ENCODE results near the gene HOMEZ. TPM values are rescaled to one million over a fixed set of nuclear protein-coding genes. Genes with fewer than 3 reads are reported as not detected.

HOMEZ gene
- total RNA-seq, 1 experiment from 2014 or later = 7.6 TPM

DNA sequence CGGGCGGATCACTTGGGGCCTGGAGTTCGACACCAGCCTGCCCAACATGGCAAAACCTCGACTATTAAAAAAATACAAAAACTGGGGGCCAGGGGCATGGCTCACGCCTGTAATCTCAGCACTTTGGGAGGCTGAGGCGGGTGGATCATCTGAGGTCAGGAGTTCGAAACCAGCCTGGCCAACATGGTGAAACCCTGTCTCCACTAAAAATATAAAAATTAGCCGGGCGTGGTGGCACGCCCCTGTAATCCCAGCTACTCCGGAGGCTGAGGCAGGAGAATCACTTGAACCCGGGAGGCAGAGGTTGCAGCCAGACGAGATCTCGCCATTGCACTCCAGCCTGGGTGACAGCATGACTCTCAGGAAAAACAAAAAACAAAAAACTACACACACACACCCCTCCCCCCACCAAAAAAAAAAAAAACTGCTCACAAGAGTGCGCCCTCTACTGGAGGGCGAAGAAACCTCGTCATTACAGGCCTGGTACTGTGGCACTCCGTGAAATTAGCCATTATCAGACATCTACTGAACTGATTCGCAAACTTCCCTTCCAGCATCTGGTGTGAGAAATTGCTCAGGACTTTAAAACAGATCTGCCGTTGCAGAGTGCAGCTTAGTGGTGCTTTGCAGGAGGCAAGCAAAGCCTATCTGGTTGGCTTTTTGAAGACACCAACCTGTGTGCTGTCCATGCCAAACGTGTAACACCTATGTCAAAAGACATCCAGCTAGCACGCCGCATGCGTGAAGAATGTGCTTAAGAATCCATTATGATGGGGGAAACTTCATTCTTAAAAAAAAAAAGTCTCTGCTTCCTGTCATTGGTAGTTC lies 9.0 kb upstream of the HOMEZ start:
- in situ Hi-C loops (cut with HindIII; ENCODE audit: low pct_unique_long_range_greater_than_20kb, low sequenced_read_pairs) (no loop called here), intact Hi-C loops (cut with micrococcal nuclease; ENCODE audit: unreplicated experiment) (no loop called here)
- TF ChIP-seq, protein P1, sequence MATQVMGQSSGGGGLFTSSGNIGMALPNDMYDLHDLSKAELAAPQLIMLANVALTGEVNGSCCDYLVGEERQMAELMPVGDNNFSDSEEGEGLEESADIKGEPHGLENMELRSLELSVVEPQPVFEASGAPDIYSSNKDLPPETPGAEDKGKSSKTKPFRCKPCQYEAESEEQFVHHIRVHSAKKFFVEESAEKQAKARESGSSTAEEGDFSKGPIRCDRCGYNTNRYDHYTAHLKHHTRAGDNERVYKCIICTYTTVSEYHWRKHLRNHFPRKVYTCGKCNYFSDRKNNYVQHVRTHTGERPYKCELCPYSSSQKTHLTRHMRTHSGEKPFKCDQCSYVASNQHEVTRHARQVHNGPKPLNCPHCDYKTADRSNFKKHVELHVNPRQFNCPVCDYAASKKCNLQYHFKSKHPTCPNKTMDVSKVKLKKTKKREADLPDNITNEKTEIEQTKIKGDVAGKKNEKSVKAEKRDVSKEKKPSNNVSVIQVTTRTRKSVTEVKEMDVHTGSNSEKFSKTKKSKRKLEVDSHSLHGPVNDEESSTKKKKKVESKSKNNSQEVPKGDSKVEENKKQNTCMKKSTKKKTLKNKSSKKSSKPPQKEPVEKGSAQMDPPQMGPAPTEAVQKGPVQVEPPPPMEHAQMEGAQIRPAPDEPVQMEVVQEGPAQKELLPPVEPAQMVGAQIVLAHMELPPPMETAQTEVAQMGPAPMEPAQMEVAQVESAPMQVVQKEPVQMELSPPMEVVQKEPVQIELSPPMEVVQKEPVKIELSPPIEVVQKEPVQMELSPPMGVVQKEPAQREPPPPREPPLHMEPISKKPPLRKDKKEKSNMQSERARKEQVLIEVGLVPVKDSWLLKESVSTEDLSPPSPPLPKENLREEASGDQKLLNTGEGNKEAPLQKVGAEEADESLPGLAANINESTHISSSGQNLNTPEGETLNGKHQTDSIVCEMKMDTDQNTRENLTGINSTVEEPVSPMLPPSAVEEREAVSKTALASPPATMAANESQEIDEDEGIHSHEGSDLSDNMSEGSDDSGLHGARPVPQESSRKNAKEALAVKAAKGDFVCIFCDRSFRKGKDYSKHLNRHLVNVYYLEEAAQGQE (IDR thresholded peaks at IDR 0.05; ENCODE audit: insufficient read depth in 1 of 2, low read depth in 2 of 2, low read length in 1 of 2) = no peak
- TF ChIP-seq SIN3A (IDR thresholded peaks at IDR 0.05; ENCODE audit: borderline replicate concordance, insufficient read depth, low read depth, low read length) (no peak), CTCF (IDR thresholded peaks at IDR 0.05) (peak; percentile 89), TCF7L2 (IDR thresholded peaks at IDR 0.05; ENCODE audit: low read depth, low read length) (no peak), POLR2AphosphoS5 (IDR thresholded peaks at IDR 0.05; ENCODE audit: low read depth, low read length) (no peak)
- POLR2A ChIA-PET = interaction anchor here (0.6 kb wide), 1 partner anchor 9 kb away, joined by 3 read pairs; the partner anchor contains the start of gene HOMEZ
- Histone ChIP-seq H3K36me3 (ENCODE audit: control insufficient read depth, insufficient read depth, low read length) (no peaks in the 10 kb centered on the region), H3K27me3 (ENCODE audit: control insufficient read depth, insufficient read depth, low read length) (no peaks in the 10 kb centered on the region), H3K27ac (ENCODE audit: low read length) (no peak overlapping the region), H3K4me1 (ENCODE audit: control insufficient read depth, insufficient read depth, low read length) (peaks cover 1% of the 10 kb centered on the region; the same call in 1 of the 2 replicates), H3K4me3 (ENCODE audit: low read depth in 2 of 2, low read length in 2 of 2) (0 out of 4 replicates have a peak overlapping the region, but pooled peaks of 1 of the 2 experiments have one; percentile 14), H3K9me3 (ENCODE audit: control insufficient read depth, insufficient read depth, low read depth, low read length) (no peaks in the 10 kb centered on the region)
- BruUV-seq (replicated peaks) = no TSS peak
- ATAC-seq = peak; percentile 76
- CTCF ChIA-PET = interaction anchor here (0.6 to 1.5 kb wide), 4 partner anchors 9 to 100 kb away, joined by 4 to 8 read pairs (median 6); partner anchors contain the start of gene HOMEZ
- DNase-seq (ENCODE audit: low read depth, low spot score) = peak; percentile 51

- Histone ChIP-seq H3K9me3 (ENCODE audit: control insufficient read depth, insufficient read depth, low read depth, low read length) (no peaks in the 10 kb centered on the region), H3K27me3 (ENCODE audit: control insufficient read depth, insufficient read depth, low read length) (no peaks in the 10 kb centered on the region), H3K27ac (ENCODE audit: low read length) (peak overlapping the region; percentile 92), H3K4me3 (ENCODE audit: low read depth in 2 of 2, low read length in 2 of 2) (peak overlapping the region; percentile 90 to 92), H3K4me1 (ENCODE audit: control insufficient read depth, insufficient read depth, low read length) (peaks cover 7% of the 10 kb centered on the region), H3K36me3 (ENCODE audit: control insufficient read depth, insufficient read depth, low read length) (peaks cover 3% of the 10 kb centered on the region; the same call in 1 of the 2 replicates)
- in situ Hi-C loops (cut with HindIII; ENCODE audit: low pct_unique_long_range_greater_than_20kb, low sequenced_read_pairs) = no loop called here
- CTCF ChIA-PET = interaction anchor here (1.5 kb wide), 1 partner anchor 8 kb away, joined by 8 read pairs; no protein-coding TSS in a partner anchor
- no peak for ATAC-seq
- TF ChIP-seq TCF7L2 (IDR thresholded peaks at IDR 0.05; ENCODE audit: low read depth, low read length) (no peak), SIN3A (IDR thresholded peaks at IDR 0.05; ENCODE audit: borderline replicate concordance, insufficient read depth, low read depth, low read length) (no peak), CTCF (IDR thresholded peaks at IDR 0.05) (no peak), POLR2AphosphoS5 (IDR thresholded peaks at IDR 0.05; ENCODE audit: low read depth, low read length) (no peak)
- TF ChIP-seq, protein P1 (IDR thresholded peaks at IDR 0.05; ENCODE audit: insufficient read depth in 1 of 2, low read depth in 2 of 2, low read length in 1 of 2) = no peak
- intact Hi-C loops (cut with micrococcal nuclease; ENCODE audit: unreplicated experiment) = no loop called here
- BruUV-seq (replicated peaks) = no TSS peak
- DNase-seq (ENCODE audit: low read depth, low spot score) = no peak
- POLR2A ChIA-PET = no interaction called here
Observed at GRCh38 chr14:23286902-23287479, 1.1 kb upstream of the HOMEZ start.
